GM12801 (cell line): ENCODE measurements around the gene MRPL9.

Experiments
- TF ChIP-seq, protein P1 (sequence below): IDR thresholded peaks from one replicate; pipeline ENCODE4 v1.5.1; 2011; ENCODE audit warnings: control low read depth; ENCODE audit not compliant: insufficient read length; ENCODE audit errors: extremely low read depth

Gene MRPL9

DNA sequence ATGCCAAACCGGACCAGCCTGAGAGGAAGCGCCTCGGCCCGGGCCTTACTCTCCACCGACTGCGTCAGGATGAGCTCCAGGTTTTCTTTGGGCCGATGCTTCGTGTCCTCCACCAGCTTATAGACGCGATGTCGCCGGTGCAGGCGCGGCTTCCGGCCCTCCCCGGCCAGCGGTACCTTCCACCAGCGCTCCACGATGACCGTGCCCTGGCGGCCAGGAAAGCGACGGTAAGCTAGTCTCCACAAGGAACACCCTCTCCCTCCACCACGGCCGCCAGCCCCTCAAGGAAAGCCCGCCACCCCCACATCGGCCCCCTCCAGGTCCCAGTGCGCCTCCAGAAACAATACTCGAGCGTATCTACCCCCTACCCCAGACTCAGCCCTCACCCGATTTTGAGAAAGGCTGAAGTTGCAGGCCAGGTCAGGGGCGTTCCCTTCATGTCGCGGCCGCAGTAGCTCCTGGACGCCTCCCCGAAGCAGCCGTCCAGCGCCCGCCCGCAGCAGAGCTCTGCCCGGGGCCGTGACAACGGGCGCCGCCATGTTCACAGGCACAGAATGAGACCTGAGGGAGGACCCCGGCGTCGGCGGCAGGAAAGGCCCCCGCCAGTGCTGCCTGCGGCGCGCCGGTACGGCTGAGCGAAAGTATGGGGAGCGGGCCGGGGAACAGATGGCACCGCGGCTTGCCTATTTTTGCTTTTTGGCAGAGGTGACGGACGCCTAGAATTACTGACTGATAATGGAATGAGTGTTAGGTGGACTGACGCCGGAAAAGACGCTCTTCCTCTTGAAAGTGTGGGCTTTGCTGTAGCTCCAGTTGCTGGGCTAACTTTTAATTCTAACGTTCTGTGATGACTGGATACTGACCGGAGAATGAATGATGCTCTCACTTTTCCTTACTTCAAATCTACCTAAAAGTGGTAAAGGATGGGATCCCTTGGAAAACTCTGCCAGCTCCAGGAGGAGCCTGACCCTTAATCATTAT lies at the start of gene MRPL9:
Gene MRPL9, minus strand, starts transcription at position 556 of the 981 bp plus-strand sequence. Its CDS starts 17 bp downstream, at position 539.
- TF ChIP-seq, protein P1, sequence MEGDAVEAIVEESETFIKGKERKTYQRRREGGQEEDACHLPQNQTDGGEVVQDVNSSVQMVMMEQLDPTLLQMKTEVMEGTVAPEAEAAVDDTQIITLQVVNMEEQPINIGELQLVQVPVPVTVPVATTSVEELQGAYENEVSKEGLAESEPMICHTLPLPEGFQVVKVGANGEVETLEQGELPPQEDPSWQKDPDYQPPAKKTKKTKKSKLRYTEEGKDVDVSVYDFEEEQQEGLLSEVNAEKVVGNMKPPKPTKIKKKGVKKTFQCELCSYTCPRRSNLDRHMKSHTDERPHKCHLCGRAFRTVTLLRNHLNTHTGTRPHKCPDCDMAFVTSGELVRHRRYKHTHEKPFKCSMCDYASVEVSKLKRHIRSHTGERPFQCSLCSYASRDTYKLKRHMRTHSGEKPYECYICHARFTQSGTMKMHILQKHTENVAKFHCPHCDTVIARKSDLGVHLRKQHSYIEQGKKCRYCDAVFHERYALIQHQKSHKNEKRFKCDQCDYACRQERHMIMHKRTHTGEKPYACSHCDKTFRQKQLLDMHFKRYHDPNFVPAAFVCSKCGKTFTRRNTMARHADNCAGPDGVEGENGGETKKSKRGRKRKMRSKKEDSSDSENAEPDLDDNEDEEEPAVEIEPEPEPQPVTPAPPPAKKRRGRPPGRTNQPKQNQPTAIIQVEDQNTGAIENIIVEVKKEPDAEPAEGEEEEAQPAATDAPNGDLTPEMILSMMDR = no peak

DNA sequence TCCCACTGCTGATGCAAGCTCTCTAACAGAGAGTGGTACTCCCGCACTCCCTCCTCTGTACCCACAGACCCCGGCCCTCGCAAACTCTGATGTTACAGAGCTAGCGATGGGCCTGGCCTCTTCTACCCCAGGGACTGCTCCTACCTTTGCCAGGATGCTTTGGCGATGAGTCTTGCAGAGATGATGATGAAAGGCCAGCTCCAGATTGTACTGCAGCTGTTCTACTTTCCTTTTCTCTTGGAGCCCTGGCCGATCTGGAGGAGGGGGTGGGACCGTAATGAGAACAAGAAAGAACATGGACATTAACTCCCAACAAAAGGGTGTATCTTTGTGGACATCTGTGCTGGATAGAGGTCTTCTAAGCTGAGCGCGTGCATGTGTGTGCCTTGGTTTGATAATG lies 47.9 kb upstream of the MRPL9 start:
- TF ChIP-seq, protein P1 = no peak

DNA sequence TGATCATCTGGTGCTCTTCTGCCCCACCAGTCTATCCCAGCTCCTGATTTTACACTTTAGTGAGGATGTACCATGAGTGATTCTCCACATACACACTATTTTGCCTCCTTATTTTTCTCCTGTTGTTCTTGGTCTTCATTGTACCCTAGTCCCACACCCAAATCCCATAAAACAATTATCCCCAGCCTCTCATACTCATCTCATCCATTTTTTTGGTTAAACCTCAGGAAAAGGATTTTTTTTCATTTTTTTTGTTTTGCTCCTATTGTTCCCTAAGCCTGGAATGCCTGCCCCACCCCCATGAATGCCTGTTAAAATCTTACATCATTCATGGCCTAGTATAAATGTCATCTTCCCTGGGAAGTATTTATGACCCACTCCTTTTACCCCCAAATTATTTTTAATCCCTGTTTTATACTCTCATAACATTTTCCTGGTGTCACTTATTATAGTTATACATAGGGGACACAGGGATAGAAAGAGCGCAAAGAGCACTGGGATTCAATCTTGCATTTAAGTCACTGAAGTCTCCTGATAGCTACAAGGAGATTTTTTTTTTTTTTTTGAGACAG lies 46.8 kb upstream of the MRPL9 start:
- TF ChIP-seq, protein P1 = no peak

DNA sequence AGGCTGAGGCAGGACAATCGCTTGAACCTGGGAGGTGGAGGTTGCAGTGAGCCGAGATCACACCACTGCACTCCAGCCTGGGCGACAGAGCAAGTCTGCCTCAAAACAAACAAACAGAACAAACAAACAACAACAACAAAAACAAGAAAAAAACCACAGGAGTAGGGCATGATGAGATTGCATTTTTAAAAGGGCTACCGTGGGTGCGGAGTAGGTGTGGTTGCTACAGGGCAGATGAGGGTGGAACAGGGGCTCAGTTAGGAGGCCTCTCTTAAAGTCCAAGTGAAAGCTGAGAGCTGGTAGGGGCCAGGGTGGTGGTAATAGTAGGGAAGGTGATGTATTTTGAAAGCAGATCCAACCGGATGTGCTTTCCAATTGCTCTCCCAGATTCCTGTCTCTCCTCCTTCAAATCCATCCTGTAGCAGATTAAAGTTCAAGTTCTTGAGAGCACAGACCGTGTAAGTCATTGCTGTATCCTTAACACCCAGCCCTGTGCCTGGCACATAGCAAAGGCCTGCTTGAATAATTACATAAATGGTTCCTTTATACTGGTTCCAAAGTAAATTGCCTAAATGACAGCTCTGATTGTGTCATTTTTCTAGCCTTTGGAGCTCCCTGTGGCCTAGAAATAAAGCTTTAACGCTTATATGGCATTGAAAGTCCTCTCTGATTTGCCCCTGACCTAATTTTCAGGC lies 46.1 kb upstream of the MRPL9 start:
- TF ChIP-seq, protein P1 = no peak

DNA sequence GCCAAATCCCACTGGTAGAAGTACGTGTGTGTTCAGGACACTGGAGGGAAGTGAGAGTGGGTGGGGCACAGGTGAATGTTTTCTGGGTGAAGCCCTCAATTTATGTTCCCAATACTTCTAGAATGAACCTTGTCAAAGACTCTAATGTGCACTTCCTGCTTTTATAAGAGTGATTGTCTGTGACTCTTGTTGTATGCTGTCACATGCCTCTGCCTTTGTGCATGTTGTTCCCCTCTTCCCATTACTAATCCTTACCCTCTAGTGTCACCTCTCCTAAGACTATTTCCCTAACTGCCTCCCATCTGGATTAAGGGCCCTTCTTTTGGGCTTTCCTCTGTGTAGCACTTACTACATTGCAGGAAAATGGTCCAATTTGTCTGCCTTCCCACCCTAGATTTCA lies 44.5 kb upstream of the MRPL9 start:
- TF ChIP-seq, protein P1 = no peak

DNA sequence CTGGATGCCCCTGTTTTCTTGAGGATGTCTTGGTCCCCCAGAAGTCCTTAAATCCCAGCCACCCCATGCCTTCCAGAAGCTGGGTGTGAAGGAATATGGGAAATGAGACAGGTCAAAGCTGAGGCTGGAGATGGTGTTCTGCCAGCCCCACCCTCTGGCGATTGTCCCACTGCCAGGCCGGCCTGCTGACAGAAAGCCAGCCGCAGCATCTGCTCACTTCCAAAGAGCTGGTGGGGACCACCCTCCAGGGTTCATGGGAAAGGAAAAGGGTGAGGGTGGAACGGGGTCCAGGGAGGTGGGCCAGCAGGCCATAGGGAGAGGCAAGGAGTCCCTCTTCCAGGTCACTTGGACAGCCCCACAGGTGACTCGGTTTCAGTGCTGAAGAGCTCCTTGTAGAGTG lies 43.8 kb upstream of the MRPL9 start:
- TF ChIP-seq, protein P1 = no peak

DNA sequence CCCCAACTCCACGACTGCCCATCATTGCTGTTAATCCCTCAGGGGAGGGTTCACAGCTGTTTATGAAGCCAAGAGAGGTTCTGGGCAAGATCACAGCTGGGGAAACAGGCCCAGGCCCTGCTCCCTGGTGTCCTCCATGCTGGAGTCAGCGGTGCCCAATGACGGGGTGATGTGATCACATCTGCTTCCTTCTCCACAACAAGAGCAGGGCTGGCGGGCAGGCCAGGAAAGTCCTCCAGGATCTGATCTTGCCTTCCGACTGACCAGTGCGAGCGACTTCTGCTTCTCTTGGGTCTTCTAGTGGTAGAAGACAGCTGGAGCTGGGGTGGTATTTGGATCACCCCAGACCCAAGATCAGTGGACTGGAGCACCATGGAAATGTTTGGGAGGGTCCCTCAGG lies 42.9 kb upstream of the MRPL9 start:
- TF ChIP-seq, protein P1 = no peak
